A673 (cell line): ENCODE data around the gene CDK15. TPM values are rescaled to one million over a fixed set of nuclear protein-coding genes. Genes with fewer than 3 reads are reported as not detected.

ENCODE experiments used
- Bru-seq: library from RNA; stranded (reverse); fragments of 400-500 nt; gene quantifications from one replicate; lab custom pipeline; 2021; lab: Mats Ljungman, UMichigan
- BruChase-seq, 2 experiments: library from RNA; stranded (reverse); fragments of 400-500 nt; gene quantifications; one replicate each; lab custom pipeline; 2021; lab: Mats Ljungman, UMichigan
- BruUV-seq: library from RNA; stranded (reverse); fragments of 400-500 nt; replicated peaks from 2 replicates; lab custom pipeline; 2021; lab: Mats Ljungman, UMichigan
- CTCF ChIA-PET: fragments of 300-600 bp; sonication (Branson Sonifier 250); formaldehyde crosslinking; loops from one replicate; lab custom pipeline; 2022; ENCODE audit warnings: antibody characterized with exemption; lab: Charles Lee
- POLR2A ChIA-PET: fragments of 300-600 bp; sonication (Branson Sonifier 250); formaldehyde crosslinking; loops from one replicate; lab custom pipeline; 2022; ENCODE audit warnings: antibody characterized with exemption; ENCODE audit not compliant: low non-redundant PET; lab: Charles Lee
- DNase-seq: peaks from one replicate; pipeline ENCODE4 v3.0.0-alpha.2; 2015; ENCODE audit warnings: low spot score
- H3K27ac ChIP-seq: fragments of 200-600 bp; sonication (generic); 2 replicates; pipeline ENCODE4 v1.5.1; 2016; ENCODE audit warnings: mixed run types, low read depth, mild to moderate bottlenecking, mixed read lengths, antibody characterized with exemption, low read length; ENCODE audit not compliant: poor library complexity, severe bottlenecking
- H3K27me3 ChIP-seq: fragments of 200-600 bp; sonication (generic); replicated peaks from 2 replicates; pipeline ENCODE4 v1.6.1; 2017; ENCODE audit warnings: mixed run types, low read depth, mild to moderate bottlenecking, mixed read lengths, antibody characterized with exemption, low read length; ENCODE audit not compliant: insufficient read depth, poor library complexity
- H3K36me3 ChIP-seq: fragments of 200-600 bp; sonication (generic); 2 replicates; pipeline ENCODE4 v1.6.1; 2016; ENCODE audit warnings: mixed run types, mild to moderate bottlenecking, mixed read lengths, antibody characterized with exemption, low read length; ENCODE audit not compliant: insufficient read depth, poor library complexity, severe bottlenecking
- H3K4me1 ChIP-seq: fragments of 200-600 bp; sonication (generic); 2 replicates; pipeline ENCODE4 v1.6.1; 2017; ENCODE audit warnings: mixed run types, mild to moderate bottlenecking, mixed read lengths, antibody characterized with exemption, low read length; ENCODE audit not compliant: insufficient read depth, poor library complexity, severe bottlenecking
- H3K4me3 ChIP-seq: fragments of 200-600 bp; sonication (generic); 2 replicates; pipeline ENCODE4 v1.5.1; 2016; ENCODE audit warnings: low read depth, mixed run types, mild to moderate bottlenecking, mixed read lengths, low read length; ENCODE audit not compliant: poor library complexity, severe bottlenecking
- H3K9me3 ChIP-seq: fragments of 200-600 bp; sonication (generic); 2 replicates; pipeline ENCODE4 v1.6.1; 2016; ENCODE audit warnings: mixed run types, low read depth, mild to moderate bottlenecking, mixed read lengths, antibody characterized with exemption, low read length; ENCODE audit not compliant: poor library complexity, severe bottlenecking
- EZH2 ChIP-seq: fragments of 200-600 bp; sonication (generic); IDR thresholded peaks from 2 replicates; pipeline ENCODE4 v1.6.1; 2017; ENCODE audit warnings: borderline replicate concordance, low read depth, mild to moderate bottlenecking, mixed read lengths, antibody characterized with exemption, low read length; ENCODE audit not compliant: poor library complexity, severe bottlenecking
- intact Hi-C: fragments of 100-400 bp; cut with micrococcal nuclease; formaldehyde crosslinking; loops from one replicate; pipeline ENCODE4 v1.10.0; 2022; ENCODE audit not compliant: unreplicated experiment
- long read RNA-seq: library from polyadenylated mRNA; stranded (forward); transcript quantifications from one replicate; pipeline ENCODE4 v2.0.0, GENCODE V29; 2022
- total RNA-seq: library from RNA; stranded (reverse); gene quantifications from 2 replicates; pipeline ENCODE4 v1.2.3, GENCODE V29; 2021
- TF ChIP-seq, protein P1 (sequence below): fragments of 300-800, 200-600 bp; sonication (generic); conservative IDR thresholded peaks from 2 replicates; pipeline ENCODE4 v1.5.1; 2017; ENCODE audit warnings: low read depth, mild to moderate bottlenecking, antibody characterized with exemption, low read length, moderate library complexity, mixed read lengths

Gene CDK15
- total RNA-seq (0.11 and 0.31 TPM in 2 replicates), Bru-seq, nascent RNA (percentile 9 among the genes with signal in this experiment), BruChase-seq, experiment 1, labeled RNA remaining after a 2-hour chase (percentile 10 among the genes with signal in this experiment), BruChase-seq, experiment 2, labeled RNA remaining after a 6-hour chase (percentile 12 among the genes with signal in this experiment)
- long read RNA-seq: 0 reads

DNA sequence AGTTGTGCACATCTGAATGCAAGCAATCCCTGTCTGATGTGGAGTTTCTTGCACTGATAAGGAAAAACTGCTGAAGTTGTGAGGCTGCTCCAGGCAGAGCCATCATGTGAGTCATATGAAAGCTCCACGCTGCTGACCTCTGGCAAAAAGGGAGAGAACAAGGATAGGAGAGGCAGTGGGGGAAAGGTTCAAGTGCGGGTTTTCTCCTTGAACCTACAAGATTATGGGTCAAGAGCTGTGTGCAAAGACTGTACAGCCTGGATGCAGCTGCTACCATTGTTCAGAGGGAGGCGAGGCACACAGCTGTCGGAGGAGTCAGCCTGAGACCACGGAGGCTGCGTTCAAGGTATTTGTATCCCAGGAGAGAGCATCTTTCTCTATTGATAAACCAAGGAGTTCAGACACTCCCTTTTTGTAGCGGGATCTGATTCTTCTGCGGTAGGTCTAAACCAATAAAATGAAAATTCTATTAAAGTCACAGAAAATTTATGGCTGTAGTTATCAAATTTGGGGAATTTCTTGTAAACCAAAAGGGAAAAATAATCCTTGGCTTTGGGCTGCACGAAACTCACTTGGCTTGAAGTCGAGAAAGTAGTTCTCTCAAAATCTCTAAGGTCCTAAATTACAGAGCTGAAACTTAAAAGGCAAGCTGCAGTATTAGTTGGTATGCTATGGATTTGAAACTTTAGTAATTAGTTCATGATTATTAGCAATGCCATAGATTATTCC lies at the start of gene CDK15:
Gene CDK15, plus strand, starts transcription at position 96 of the 729 bp plus-strand sequence. Its CDS starts 128 bp downstream, at position 224.
- POLR2A ChIA-PET: no interaction called here
- intact Hi-C loops: no loop called here
- no peak within 1 kb of the TSS for H3K4me3 ChIP-seq

DNA sequence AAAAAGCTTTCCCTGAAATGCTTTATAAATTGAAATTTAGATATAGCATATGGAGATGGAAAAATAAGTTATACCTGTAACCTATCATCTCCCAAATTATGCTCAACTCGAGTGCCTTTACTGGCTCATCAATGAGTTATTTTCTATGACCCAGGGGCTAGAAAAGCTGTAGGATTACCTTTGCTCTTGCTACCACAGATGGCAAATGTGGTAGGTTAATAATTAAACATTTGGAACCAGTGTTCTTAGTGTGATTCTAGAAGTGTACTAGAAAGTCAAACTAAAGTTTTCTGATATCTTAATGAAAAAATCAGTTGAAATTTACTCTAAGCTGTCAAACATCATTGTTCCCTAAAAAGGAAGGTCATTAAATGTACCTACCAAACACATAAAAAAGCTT lies 48.1 kb upstream of the CDK15 start:
- Histone ChIP-seq H3K9me3 (no peaks in the 10 kb centered on the region), H3K4me1 (no peaks in the 10 kb centered on the region), H3K27ac (no peak overlapping the region), H3K27me3 (no peaks in the 10 kb centered on the region), H3K4me3 (no peak overlapping the region), H3K36me3 (peaks cover 49% of the 10 kb centered on the region)
- TF ChIP-seq, protein P1, sequence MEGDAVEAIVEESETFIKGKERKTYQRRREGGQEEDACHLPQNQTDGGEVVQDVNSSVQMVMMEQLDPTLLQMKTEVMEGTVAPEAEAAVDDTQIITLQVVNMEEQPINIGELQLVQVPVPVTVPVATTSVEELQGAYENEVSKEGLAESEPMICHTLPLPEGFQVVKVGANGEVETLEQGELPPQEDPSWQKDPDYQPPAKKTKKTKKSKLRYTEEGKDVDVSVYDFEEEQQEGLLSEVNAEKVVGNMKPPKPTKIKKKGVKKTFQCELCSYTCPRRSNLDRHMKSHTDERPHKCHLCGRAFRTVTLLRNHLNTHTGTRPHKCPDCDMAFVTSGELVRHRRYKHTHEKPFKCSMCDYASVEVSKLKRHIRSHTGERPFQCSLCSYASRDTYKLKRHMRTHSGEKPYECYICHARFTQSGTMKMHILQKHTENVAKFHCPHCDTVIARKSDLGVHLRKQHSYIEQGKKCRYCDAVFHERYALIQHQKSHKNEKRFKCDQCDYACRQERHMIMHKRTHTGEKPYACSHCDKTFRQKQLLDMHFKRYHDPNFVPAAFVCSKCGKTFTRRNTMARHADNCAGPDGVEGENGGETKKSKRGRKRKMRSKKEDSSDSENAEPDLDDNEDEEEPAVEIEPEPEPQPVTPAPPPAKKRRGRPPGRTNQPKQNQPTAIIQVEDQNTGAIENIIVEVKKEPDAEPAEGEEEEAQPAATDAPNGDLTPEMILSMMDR: no peak
- no peak for TF ChIP-seq EZH2
- BruUV-seq: no TSS peak
- CTCF ChIA-PET: no interaction called here
- intact Hi-C loops: no loop called here
- no peak for DNase-seq
- POLR2A ChIA-PET: no interaction called here

More for the DNA sequence above, at the start of gene CDK15:
- H3K4me1 ChIP-seq: peaks cover 20% of the 10 kb centered on the region
- BruUV-seq: no TSS peak
- no peak for TF ChIP-seq EZH2
- no peaks in the 10 kb centered on the region for H3K9me3 ChIP-seq
- H3K36me3 ChIP-seq: no peaks in the 10 kb centered on the region
- no peak for DNase-seq
- CTCF ChIA-PET: no interaction called here
- no peaks in the 10 kb centered on the region for H3K27me3 ChIP-seq
- no peak within 1 kb of the TSS for H3K27ac ChIP-seq

DNA sequence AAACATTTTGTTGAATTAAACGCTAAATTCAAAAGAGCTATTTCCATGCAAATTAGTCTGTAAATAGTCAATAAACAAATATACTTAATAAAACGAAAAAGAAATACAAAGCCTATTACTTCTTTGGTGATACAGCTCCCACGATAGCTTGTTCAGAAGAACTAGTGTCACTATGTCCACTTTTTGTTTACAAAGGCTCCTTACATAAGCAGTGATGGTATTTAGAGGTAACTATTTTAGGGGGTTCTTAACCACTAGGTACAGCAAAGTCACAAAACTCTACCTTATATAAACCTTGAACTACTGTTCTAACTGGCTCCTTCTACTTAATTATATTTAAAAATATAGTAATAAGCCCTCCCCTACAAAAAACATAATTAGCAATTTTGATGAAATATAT lies 47.5 kb upstream of the CDK15 start:
- Histone ChIP-seq H3K36me3 (peaks cover 49% of the 10 kb centered on the region), H3K27ac (no peak overlapping the region), H3K4me3 (no peak overlapping the region), H3K4me1 (no peaks in the 10 kb centered on the region), H3K27me3 (no peaks in the 10 kb centered on the region), H3K9me3 (no peaks in the 10 kb centered on the region)
- CTCF ChIA-PET: no interaction called here
- BruUV-seq: no TSS peak
- TF ChIP-seq EZH2: no peak
- TF ChIP-seq, protein P1: no peak
- intact Hi-C loops: no loop called here
- no peak for DNase-seq
- POLR2A ChIA-PET: no interaction called here
